HG03442 (cell line): ENCODE measurements around the gene ZMAT5.

Experiments used
- ATAC-seq: cut with Tn5 transposase; IDR thresholded peaks from one replicate; pipeline ENCODE4 v1.9.1; 2021; ENCODE audit warnings: mild to moderate bottlenecking, moderate library complexity; ENCODE audit not compliant: unreplicated experiment

Gene ZMAT5

GRCh38 chr22:29692327-29692640, 74.5 kb downstream of the ZMAT5 start:
- no peak for ATAC-seq

- no peak for ATAC-seq
Observed at GRCh38 chr22:29691636-29692326, 75.0 kb downstream of the ZMAT5 start.

GRCh38 chr22:29690476-29690875, 76.3 kb downstream of the ZMAT5 start:
- no peak for ATAC-seq

- no peak for ATAC-seq
Observed at GRCh38 chr22:29689880-29690213, 77.0 kb downstream of the ZMAT5 start.

GRCh38 chr22:29689206-29689879, 77.5 kb downstream of the ZMAT5 start:
- ATAC-seq: no peak

- ATAC-seq: no peak
Observed at GRCh38 chr22:29684244-29684643, 82.6 kb downstream of the ZMAT5 start.

- ATAC-seq: no peak
Observed at GRCh38 chr22:29683536-29683935, 83.3 kb downstream of the ZMAT5 start.
